NCI-H345 treated with DMSO at 0.1 percent for 48 hours (cell line): Measurements from ENCODE around the gene NUP214.

Source experiments
- DNase-seq: peaks from one replicate; lab custom pipeline; 2025; ENCODE audit not compliant: unreplicated experiment; lab: John Stamatoyannopoulos, UW

Gene NUP214

DNA sequence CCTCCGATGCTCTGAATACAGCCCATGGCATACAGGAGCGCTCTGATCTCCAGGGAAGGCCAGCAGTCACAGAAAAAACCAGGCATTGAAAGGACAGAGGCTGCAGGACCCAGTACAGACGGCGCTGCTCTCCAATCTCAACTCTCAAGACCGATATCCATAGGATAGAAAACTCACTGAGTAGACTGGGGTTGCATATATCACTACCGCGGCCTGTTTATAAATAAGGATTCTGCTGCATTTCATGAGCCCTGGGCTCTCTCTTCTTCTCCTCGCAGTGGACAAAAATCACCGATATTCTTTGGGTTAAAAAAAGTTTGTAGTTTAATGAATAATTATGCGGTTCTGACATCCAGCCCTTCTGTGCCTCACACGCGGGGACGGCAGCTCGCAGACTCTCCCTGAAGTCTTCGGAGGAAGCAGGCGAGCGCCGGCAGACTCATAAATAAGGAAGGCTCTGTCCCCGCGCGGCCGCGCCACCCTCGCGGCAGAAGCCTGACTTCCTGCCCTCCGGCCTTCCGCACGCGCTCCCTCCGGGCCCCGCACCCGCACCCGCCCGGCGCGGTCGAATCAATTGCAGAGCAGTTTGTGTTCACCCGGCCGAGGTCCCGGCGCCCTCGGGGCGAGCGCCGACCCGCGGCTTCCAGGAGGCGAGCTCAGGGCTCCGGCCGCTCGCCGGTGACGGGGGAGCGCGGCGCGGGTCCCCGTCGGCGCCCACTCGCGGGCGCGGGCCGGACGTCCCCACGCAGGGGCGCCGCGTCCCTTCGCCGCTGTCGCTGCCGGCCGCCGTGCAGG lies 150.9 kb downstream of the NUP214 start, which contains the start of gene FAM78A:
Gene FAM78A (minus strand): TSS at position 417 of the 795 bp plus-strand sequence. CDS start 331 bp downstream, at position 86.
- DNase-seq = no peak

DNA sequence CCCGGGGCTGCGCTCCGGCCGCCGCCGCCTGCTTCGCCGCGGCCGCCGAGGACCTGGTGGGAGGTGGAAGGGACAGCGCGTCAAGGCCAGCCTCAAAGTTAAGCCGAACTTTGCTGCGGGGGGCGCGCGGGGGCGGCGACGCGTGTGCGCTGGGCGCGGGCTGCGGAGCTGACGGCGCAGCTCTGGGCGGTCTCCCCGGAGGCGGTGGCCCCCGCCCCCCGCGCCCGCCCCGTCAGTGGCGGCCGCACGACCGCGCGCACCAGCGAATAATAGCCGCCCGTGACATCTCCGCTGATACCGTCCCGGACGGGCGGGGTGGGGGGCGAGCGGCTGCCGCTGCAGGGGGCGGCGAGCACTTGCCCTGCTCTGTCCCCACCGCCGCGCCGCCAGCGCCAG lies 151.5 kb downstream of the NUP214 start:
- no peak for DNase-seq

DNA sequence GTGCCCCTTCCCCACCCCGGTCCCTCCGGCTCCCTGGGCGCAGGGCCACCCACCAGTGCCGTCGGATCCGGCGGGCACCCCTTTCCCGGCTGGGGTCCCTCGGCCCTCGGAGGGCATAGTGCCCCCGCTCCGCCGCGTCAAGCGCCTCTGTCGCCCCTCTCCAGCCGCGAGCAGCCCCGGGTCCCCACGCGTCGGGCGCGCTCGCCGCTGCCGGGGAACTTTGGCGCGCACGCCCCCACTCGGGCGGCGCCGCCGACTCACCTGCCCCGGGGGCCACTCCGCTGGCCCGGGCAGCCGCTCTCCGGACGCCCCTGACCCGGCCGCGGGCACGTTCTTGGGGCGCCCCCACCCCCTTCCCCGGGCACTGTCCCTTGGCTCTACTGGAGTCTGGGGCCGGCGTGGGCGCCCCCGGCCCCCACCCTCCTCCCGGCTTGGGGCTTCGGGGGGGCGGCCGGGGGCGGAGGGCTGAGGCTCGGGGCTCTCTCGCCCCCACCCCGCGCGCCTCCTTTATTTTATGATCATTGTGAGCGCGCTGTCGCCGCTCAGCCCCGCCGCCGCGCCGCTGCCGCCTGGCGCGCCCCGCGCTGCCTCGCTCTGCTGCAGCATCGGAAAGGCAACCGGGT lies 152.0 kb downstream of the NUP214 start:
- no peak for DNase-seq

DNA sequence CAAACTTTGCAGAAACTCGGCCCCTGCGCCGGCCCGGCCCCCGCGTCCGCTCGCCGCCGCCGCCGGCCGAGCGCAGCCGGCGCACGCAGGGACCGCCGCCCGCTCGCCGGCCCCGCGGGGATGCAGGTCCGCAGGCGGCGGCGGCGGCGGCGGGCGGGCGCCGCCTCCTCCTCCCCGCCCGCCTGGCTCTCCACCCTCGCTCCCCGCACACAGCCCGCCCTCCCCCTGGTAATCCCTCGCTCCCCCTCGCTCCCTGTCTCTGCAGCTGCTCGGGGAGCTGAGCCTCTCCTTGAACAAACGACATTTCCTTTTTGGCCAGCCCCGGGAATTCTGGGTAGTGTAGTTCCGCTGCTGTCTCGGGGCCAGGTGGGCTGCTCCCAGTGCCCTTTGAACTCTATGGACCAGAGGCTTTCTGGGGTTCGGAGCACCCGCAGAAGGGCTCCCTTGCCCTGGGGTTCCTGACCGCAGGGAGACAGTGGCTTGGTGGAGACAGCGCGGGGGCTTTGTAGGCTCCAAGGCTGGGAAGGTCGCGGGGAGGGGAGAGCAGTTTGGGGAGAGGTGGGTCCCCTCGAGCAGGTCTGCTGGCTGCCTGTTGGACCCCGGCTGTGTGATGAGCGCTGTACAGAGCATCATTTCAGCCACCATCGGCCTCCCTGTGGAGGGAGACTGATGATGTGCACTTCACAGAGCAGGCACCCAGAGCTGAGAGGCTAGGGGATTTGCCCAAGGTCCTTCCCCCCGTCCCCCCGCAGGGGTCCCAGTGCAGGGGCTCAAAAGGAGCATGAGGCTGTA lies 152.7 kb downstream of the NUP214 start:
- peak; percentile 44 for DNase-seq

DNA sequence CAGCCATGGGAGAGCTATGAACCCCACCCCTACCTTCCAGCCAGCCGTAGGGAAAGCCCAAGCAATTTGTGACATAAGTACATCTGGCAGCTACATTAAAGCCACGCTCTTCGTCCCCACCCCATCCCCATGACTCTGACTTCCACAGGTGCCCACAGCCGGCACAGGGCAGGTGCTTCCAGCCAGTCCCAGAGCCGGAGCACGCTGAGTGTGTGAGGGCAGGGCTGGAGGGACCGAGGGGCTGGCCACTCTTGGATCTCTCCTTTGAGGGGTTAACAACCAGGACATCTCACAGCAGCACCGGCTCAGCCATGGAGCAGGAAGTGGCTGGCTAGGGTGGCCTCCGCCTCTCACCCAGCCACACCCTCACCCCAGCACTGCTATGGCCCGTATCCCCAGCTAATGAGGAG lies 153.3 kb downstream of the NUP214 start:
- no peak for DNase-seq

DNA sequence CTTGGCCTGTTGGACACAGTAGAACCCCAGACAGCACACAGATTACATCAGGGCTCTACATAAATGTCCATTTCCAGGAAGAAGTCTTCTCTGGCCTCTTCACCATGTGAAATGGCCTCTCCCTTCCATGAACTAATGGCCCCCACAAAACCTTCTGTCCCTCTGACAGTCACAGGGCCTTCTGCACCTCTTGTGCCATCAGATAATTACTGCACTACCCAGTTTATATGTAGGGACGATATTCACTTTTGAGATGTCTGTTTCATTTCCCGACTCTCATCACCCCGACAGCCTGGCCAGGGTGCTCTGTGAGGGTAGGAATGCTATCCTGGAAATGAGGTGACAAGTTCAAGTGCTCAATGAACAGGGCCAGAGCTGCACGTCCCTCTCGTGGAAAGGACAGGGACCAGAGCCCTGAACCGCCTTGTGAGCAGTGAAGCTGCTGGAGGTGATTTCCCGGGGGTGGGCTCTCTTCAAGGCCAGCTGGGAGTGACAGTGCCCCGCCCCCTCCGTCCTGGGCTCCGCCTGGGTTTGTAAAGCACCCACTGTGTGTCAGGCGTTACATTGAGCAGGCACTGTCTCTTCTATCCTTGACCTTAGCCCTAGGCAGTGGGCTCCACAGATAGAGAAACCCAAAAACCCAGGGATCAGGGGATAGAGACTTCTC lies 153.9 kb downstream of the NUP214 start:
- no peak for DNase-seq

DNA sequence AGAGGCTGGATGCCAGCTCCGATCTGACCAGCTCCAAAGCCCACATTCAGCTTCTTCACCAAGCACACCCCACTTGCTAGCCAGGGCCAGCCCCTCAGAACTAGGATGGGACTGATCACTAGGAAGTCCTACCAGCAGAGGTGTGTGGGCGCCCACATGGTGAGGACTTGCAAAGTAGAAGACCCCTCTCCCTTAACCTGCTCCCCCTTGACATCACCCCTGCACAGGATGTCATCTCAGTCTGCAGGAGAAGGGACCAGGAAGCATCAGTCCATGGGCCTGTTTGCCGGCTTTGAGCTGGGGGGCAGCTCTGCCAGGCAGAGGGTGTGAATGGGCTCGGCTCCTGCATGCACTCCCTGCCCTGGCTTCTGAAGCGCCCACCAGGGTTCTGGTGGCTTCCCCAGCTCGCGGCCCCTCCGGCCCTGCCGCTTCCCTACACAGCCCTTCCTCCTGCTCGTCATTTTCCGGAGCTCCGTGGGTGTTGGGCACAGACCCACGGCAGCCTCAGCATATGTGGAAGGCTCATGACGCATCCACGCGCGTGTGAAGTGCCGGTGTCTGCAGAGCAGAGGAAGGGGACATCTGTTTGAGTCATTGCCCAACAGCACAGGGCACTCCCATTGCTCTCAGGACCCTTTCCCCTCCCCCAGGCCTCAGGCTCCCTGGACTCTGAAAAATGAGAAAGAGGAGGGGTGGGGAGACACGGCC lies 154.6 kb downstream of the NUP214 start:
- no peak for DNase-seq

DNA sequence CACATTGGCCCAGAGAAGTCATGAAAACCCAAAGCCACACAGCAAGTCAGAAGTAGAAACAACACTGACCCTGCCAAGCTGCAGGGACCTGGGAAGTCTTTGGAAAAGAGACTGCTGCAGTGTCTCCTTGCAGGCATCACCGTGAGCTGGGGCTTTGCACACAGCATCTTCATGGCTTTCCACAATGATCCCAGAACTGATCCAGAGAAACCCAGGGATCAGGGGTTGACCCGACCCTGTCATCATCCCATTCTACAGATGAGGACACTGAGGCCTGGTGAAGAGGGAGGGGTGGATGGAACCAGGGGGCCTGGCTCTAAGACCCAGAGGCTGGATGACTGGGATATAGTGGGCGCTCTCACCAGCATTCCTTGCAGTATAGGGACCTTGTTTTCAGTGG lies 155.3 kb downstream of the NUP214 start:
- DNase-seq = no peak

DNA sequence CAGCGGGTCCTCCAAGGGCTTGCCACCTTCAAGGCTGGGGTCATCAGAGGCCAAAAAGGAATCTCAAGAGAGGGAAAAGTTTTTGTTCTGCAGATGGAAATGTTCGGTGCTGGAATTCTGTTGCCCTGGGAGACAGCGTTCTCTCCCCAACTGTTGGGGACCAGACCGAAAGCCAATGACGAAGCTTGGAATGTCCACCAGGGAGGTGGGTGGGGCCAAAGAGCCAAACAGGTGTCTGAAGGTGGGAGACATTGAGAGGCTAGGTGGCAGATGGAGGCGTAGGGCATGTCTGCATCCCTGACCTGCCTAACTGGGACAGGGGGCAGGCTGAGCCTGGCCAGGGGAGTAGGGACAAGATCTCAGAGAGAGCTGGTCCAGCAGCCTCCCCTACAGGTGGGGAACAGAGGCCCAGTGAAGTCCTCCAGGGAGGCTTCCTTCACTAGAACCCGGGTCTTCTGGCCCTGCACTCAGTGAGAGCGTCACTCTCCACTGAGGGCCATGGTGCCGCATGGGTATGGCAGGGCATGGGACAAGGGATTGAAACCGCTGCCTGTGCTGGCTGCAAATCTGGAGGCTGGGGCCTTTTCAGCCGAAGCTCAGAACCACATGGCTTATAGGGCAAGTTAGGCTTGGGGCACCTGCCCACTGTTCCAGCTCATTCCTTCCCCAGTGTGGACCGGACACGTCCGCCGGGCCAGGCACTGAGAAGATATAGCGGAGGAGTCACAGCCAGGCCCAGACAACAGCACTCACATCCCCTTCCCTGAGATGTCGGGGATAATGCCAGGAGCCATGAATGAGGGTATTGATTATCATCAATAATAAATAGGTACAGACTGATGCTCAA lies 156.0 kb downstream of the NUP214 start:
- DNase-seq = no peak

DNA sequence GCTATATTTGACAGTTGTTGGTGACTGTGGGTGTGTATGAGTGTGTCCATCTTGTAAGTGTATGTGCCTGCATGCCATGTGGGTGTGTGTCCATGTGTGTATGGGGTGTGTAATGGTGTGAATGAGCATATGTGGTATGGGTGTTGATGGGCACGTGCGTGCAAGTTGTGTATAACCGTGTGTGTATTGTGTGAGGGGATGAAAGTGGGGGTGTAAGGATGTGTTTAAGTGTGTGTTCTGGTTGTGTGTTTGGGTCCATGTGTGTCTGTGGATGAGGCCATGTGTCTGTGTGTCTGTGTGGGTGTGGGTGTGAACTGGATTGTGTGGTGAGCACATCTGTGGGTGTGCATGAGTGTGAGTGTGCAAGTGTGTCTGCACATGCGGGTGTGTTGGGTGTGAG lies 156.8 kb downstream of the NUP214 start:
- DNase-seq = no peak

DNA sequence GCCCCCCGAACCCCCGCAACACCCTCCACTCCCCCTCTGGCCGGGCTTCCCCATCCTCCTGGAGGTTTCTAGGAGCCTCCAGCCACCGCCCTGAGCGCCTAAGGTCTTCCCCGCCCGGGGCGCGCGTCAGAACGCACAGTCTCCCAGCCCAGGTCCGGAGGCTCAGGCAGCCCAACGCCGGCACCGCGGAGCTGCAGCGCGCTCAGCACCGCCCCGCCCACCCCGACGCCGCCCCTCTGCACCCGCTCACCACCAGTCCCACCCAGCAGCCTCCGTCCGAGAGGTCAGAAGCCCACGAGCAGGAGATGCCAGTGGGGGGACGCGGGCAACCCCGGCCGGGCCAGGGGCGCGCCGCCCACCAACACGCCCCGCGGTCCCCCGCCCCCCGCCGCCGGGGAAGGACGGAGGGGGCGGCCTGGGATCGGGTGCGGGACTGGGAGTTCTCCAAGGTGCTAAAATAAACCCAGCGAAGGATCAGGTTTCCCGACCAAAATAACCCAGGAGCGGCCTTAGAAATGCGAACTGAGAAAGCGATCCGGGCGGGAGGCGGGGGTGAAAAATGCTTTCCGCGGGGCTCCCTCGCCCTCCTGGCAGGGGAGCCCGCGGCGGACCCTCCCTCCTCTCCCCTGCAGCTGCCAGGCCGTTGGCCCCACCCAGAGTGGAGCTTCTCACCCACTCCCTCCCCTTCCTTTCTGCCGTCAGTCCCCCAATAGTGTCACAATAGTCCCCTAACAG lies 157.5 kb downstream of the NUP214 start:
- DNase-seq = no peak
